Keratinocyte (primary cell): ENCODE data around the gene TAPT1. TPM values are rescaled to one million over a fixed set of nuclear protein-coding genes. Genes with fewer than 3 reads are reported as not detected.

ENCODE experiments used
- DNase-seq: peaks from one replicate; pipeline ENCODE4 v3.0.0-alpha.2; 2011; ENCODE audit warnings: low read depth, missing footprints, low spot score
- FAIRE-seq: peaks from 2 replicates; lab custom pipeline; 2011; peaks lifted over from hg19 to GRCh38; lab: Jason Lieb, UNC
- H2AFZ ChIP-seq: 2 replicates; pipeline ENCODE4 v1.6.0; 2012; ENCODE audit warnings: low read length, control low read depth, inconsistent platforms; ENCODE audit not compliant: control insufficient read depth
- H3K27ac ChIP-seq: 2 replicates; pipeline ENCODE4 v1.5.1; 2011; ENCODE audit warnings: low read length; ENCODE audit not compliant: control insufficient read depth, insufficient read depth
- H3K27me3 ChIP-seq: 3 replicates; pipeline ENCODE4 v1.6.0; 2011; ENCODE audit warnings: low read length; ENCODE audit not compliant: control insufficient read depth, insufficient read depth; ENCODE audit errors: extremely low read depth
- H3K36me3 ChIP-seq, 2 experiments: 2 replicates in 1 of 2; 3 replicates in 1 of 2; pipeline ENCODE4 v1.5.1; 2011; ENCODE audit warnings: low read length in 2 of 2, mild to moderate bottlenecking in 1 of 2; ENCODE audit not compliant: control insufficient read depth in 2 of 2, insufficient read depth in 2 of 2; ENCODE audit errors: extremely low read depth in 1 of 2
- H3K4me1 ChIP-seq: 3 replicates; pipeline ENCODE4 v1.5.1; 2011; ENCODE audit warnings: low read length; ENCODE audit not compliant: control insufficient read depth, insufficient read depth; ENCODE audit errors: extremely low read depth
- H3K4me2 ChIP-seq: 3 replicates; pipeline ENCODE4 v1.6.0; 2011; ENCODE audit warnings: low read depth, low read length; ENCODE audit not compliant: control insufficient read depth, insufficient read depth; ENCODE audit errors: extremely low read depth
- H3K4me3 ChIP-seq, 3 experiments: fragments of 200-600 bp in 1 of 3; sonication (generic) in 1 of 3; 2 replicates in 2 of 3; 3 replicates in 1 of 3; pipeline ENCODE4 v1.5.1; 2011 to 2016; ENCODE audit warnings: low read length in 3 of 3, mild to moderate bottlenecking in 3 of 3, control low read depth in 2 of 3, inconsistent platforms in 1 of 3, low read depth in 1 of 3, mixed read lengths in 1 of 3, mixed run types in 1 of 3, moderate library complexity in 1 of 3; ENCODE audit not compliant: control insufficient read depth in 2 of 3, insufficient read depth in 2 of 3; ENCODE audit errors: extremely low read depth in 1 of 3
- H3K79me2 ChIP-seq: 2 replicates; pipeline ENCODE4 v1.6.0; 2012; ENCODE audit warnings: low read length; ENCODE audit not compliant: control insufficient read depth, insufficient read depth
- H3K9ac ChIP-seq: 3 replicates; pipeline ENCODE4 v1.6.0; 2011; ENCODE audit warnings: low read length; ENCODE audit not compliant: control insufficient read depth, insufficient read depth; ENCODE audit errors: extremely low read depth
- H3K9me1 ChIP-seq: 3 replicates; pipeline ENCODE4 v1.6.0; 2011; ENCODE audit warnings: low read length; ENCODE audit not compliant: control insufficient read depth, insufficient read depth; ENCODE audit errors: extremely low read depth
- H3K9me3 ChIP-seq: 2 replicates; pipeline ENCODE4 v1.5.1; 2012; ENCODE audit warnings: low read depth, low read length; ENCODE audit not compliant: control insufficient read depth
- H4K20me1 ChIP-seq: 3 replicates; pipeline ENCODE4 v1.6.0; 2011; ENCODE audit warnings: low read length; ENCODE audit not compliant: control insufficient read depth, insufficient read depth; ENCODE audit errors: extremely low read depth
- CTCF ChIP-seq, 3 experiments: IDR thresholded peaks in 1 of 3; conservative IDR thresholded peaks in 1 of 3; optimal IDR thresholded peaks in 1 of 3; 2 replicates in 2 of 3; 3 replicates in 1 of 3; pipeline versions ENCODE3 to v1.5.1; 2011; ENCODE audit warnings: low read length in 3 of 3, mild to moderate bottlenecking in 3 of 3, moderate library complexity in 2 of 3, control low read depth in 1 of 3, inconsistent platforms in 1 of 3; ENCODE audit not compliant: insufficient read depth in 2 of 3; ENCODE audit errors: extremely low read depth in 1 of 3
- EZH2 ChIP-seq: IDR thresholded peaks from one replicate; pipeline ENCODE4 v1.6.1; 2012; ENCODE audit warnings: inconsistent platforms, mild to moderate bottlenecking, low read length, moderate library complexity
- dilution Hi-C: fragments of 300-500 bp; cut with MboI; formaldehyde crosslinking; loops from one replicate; pipeline ENCODE4 v1.7.0; 2020; ENCODE audit warnings: low sequenced_read_pairs; ENCODE audit not compliant: extremely low pct_ligation_motif_present
- polyA plus RNA-seq, 5 experiments: library from polyadenylated mRNA; depleted of rRNA in 3 of 5; stranded (reverse) in 3 of 5; stranded (forward) in 1 of 5; unstranded in 1 of 5; fragments of >200 nt; gene quantifications; 1 replicate in 1 of 5; 2 replicates in 3 of 5; 3 replicates in 1 of 5; pipeline versions ENCODE4 v1.2.1 to v1.2.3, GENCODE V29; 2011 to 2012; ENCODE audit warnings: missing spikeins in 2 of 5, low read depth in 1 of 5, low replicate concordance in 1 of 5

Gene TAPT1
- polyA plus RNA-seq, 1 donor (not counting 4 experiments of a cell fraction or from before 2014, with no cell fraction given): 10.7 TPM

GRCh38 chr4:16116019-16116418, 110.3 kb downstream of the TAPT1 start:
- H3K79me2 ChIP-seq: no peaks in the 10 kb centered on the region
- no peak overlapping the region for H3K9ac ChIP-seq
- H3K4me3 ChIP-seq: no peak overlapping the region
- TF ChIP-seq CTCF (optimal IDR thresholded peaks at IDR 0.05 in 1 of 3, IDR thresholded peaks at IDR 0.05 in 1 of 3, conservative IDR thresholded peaks at IDR 0.05 in 1 of 3; ENCODE audit: extremely low read depth in 1 of 3, insufficient read depth in 2 of 3, low read length in 3 of 3) (no peak), EZH2 (no peak)
- no peaks in the 10 kb centered on the region for H3K4me1 ChIP-seq
- H3K27me3 ChIP-seq: no peaks in the 10 kb centered on the region
- DNase-seq (no peak), FAIRE-seq (no peak)
- H3K9me3 ChIP-seq: no peaks in the 10 kb centered on the region
- H2AFZ ChIP-seq: no peak overlapping the region
- H3K9me1 ChIP-seq: no peaks in the 10 kb centered on the region
- H3K27ac ChIP-seq: no peak overlapping the region
- H3K36me3 ChIP-seq: no peaks in the 10 kb centered on the region
- H4K20me1 ChIP-seq: no peaks in the 10 kb centered on the region
- dilution Hi-C loops: no loop called here
- H3K4me2 ChIP-seq: no peak overlapping the region

GRCh38 chr4:16114546-16114945, 111.7 kb downstream of the TAPT1 start:
- H3K79me2 ChIP-seq: no peaks in the 10 kb centered on the region
- H3K9me3 ChIP-seq: no peaks in the 10 kb centered on the region
- FAIRE-seq: no peak
- no peaks in the 10 kb centered on the region for H3K4me1 ChIP-seq
- H4K20me1 ChIP-seq: no peaks in the 10 kb centered on the region
- no peak for DNase-seq
- no peak overlapping the region for H3K27ac ChIP-seq
- H3K4me2 ChIP-seq: no peak overlapping the region
- dilution Hi-C loops: no loop called here
- no peak overlapping the region for H3K9ac ChIP-seq
- H2AFZ ChIP-seq: no peak overlapping the region
- TF ChIP-seq CTCF (optimal IDR thresholded peaks at IDR 0.05 in 1 of 3, IDR thresholded peaks at IDR 0.05 in 1 of 3, conservative IDR thresholded peaks at IDR 0.05 in 1 of 3; ENCODE audit: extremely low read depth in 1 of 3, insufficient read depth in 2 of 3, low read length in 3 of 3): no peak
- no peak for TF ChIP-seq EZH2
- no peaks in the 10 kb centered on the region for H3K36me3 ChIP-seq
- no peak overlapping the region for H3K4me3 ChIP-seq
- H3K27me3 ChIP-seq: no peaks in the 10 kb centered on the region
- H3K9me1 ChIP-seq: no peaks in the 10 kb centered on the region
